Fibroblast of gingiva (primary cell): ENCODE results near the gene QPRT.
"Not testable (repeated sequence)": the region's sequence is repeated elsewhere in the genome, so short reads cannot be mapped to it uniquely, and the experiment has no call there.

Experiments
- DNase-seq: peaks from one replicate; pipeline ENCODE4 v3.0.0-alpha.2; 2011; ENCODE audit warnings: low read depth

The QPRT gene

DNA sequence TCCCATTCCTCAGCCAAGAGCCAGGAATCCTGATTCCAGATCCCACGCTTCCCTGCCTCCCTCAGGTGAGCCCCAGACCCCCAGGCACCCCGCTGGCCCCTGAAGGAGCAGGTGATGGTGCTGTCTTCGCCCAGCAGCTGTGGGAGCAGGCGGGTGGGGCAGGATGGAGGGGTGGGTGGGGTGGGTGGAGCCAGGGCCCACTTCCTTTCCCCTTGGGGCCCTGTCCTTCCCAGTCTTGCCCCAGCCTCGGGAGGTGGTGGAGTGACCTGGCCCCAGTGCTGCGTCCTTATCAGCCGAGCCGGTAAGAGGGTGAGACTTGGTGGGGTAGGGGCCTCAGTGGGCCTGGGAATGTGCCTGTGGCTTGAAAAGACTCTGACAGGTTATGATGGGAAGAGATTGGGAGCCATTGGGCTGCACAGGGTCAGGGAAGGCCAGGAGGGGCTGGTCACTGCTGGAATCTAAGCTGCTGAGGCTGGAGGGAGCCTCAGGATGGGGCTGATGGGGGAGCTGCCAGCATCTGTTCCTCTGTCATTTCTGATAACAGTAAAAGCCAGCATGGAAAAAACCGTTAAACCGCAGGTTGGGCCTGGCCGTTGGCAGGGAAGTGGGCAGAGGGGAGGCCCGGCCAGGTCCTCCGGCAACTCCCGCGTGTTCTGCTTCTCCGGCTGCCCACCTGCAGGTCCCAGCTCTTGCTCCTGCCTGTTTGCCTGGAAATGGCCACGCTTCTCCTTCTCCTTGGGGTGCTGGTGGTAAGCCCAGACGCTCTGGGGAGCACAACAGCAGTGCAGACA is 15.8 kb upstream of the QPRT start, which contains the start of gene SPN:
Gene SPN, plus strand, starts transcription at position 232 of the 791 bp plus-strand sequence. Its CDS starts 482 bp downstream, at position 714.
- no peak for DNase-seq

- no peak for DNase-seq
Measured at GRCh38 chr16:29663807-29664090, 15.2 kb upstream of the QPRT start.

GRCh38 chr16:29664091-29664921 is 14.7 kb upstream of the QPRT start:
- no peak for DNase-seq

- no peak for DNase-seq
Measured at GRCh38 chr16:29665294-29666077, 13.5 kb upstream of the QPRT start.

- DNase-seq: not testable (repeated sequence)
Measured at GRCh38 chr16:29667322-29667610, 11.7 kb upstream of the QPRT start.

GRCh38 chr16:29667755-29668154 is 11.2 kb upstream of the QPRT start:
- no peak for DNase-seq

GRCh38 chr16:29668267-29668666 is 10.7 kb upstream of the QPRT start:
- no peak for DNase-seq

- no peak for DNase-seq
Measured at GRCh38 chr16:29673501-29673900, 5.5 kb upstream of the QPRT start.

GRCh38 chr16:29674188-29674587 is 4.8 kb upstream of the QPRT start:
- no peak for DNase-seq

GRCh38 chr16:29675811-29676643 is 3.0 kb upstream of the QPRT start:
- DNase-seq: peak; percentile 17

GRCh38 chr16:29676989-29677785 is 1.8 kb upstream of the QPRT start:
- no peak for DNase-seq

DNA sequence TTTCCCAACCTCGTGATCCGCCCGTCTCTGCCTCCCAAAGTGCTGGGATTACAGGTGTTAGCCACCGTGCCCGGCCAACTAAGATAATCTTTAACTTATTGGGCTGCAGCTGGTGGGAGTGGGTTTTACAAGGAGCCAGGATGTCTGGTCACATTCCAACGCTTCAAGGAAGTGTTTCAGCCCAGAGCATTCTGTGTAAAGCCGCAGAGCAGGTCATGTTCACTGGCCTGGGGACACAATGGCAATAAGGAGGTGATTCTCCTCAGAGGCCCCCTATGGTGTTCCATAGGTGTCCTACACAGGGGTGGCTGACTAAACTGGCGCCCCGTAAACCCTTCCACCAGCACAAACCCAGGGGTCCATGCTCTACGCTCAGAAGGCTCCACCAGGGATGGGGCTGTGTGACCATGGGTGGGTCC is 1.2 kb downstream of the QPRT start:
- DNase-seq: no peak

DNA sequence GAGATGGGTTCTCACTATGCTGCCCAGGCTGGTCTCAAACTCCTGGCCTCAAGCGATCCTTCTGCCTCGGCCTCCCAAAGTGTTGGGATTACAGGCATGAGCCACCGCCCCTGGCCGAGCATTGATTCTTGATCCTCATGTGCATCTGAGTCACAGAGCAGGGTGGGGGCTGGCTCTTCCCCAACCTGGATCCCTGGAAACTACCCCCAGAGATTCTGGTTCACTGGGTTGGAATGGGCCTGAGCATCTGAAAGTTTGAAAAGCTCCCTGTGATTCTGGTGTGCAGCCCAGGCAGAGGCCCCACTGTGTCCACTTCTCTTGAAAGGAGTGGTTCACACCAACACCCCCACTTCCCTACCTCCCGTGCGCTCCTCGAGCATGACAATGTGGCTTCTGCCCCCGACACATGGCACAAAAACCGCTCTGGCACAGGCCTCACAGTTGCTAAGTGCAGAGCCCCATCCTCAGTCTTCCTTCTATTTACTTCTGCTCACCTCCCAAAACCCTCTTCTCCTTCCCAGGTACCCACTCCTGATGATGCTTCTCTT is 4.6 kb downstream of the QPRT start:
- no peak for DNase-seq

DNA sequence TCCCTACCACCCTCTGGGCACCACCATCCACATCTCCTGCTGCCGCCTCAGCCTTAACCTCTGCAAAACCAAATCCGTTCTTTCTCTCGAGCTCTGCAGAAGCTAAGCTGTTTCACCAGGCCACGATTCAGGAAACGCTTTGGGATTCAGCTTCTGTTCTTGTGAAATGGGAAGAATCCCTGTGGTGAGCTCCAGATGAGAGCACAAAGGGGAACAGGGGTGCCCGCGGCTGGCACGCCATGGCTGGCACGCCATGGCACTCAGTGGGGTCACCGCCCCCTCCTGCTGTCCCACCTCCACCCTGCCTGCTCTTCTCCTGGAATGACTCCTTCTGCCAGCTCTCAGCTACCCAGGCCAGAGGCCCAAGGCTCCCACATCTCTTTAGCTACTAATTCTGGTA is 5.7 kb downstream of the QPRT start:
- no peak for DNase-seq

DNA sequence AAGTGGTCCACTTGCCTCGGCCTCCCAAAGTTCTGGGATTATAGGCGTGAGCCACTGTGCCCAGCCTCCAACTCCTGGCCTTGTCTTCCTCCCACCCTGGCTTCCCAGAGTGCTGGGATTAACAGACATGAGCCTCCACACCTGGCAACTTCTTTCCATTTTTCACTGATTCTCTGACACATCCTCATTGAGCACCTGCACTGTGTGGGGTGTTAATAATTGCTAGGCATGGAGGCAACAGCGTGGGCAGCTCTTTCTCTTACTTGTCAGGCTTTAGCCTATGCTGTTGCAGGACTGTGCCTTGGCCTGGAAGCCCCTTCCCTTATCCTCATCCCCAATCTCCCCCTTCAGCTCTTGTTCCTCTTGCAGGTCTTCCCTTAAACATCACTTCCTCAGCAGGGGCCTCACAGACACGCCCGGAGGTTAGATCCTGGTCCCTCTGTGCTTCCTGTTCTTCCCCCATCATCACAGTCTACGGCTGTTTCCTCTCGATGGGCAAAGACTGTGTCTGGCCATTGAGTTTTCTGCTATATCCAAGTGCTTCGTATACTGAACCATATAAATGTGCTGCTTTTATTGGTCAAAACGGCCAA is 7.9 kb downstream of the QPRT start:
- no peak for DNase-seq

DNA sequence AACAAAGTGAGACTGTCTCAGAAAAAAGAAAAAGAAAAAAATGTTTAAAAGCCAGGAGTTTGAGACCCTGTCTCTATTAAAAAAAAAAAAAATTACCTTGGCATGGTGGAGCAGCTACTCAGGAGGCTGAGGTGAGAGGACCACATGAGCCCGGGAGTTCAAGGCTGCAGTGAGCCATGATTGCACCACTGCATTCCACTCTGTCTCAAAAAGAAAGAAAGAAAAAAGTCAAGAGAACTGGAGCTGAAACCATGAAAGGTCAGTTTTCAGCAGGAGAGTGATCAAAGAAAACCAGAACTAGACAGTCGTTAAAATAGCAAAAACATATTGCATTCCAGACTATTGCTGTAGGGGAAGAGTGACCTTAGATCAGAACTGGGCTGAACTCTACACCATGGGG is 8.8 kb downstream of the QPRT start:
- DNase-seq: no peak

GRCh38 chr16:29688172-29688571 is 9.2 kb downstream of the QPRT start:
- DNase-seq: no peak

- DNase-seq: not testable (repeated sequence)
Measured at GRCh38 chr16:29689490-29690351, 10.7 kb downstream of the QPRT start.

GRCh38 chr16:29692606-29693005 is 13.6 kb downstream of the QPRT start:
- DNase-seq: not testable (repeated sequence)
